GM21786 (cell line): ENCODE measurements around the gene ARL3.

ENCODE experiments used
- ATAC-seq: cut with Tn5 transposase; IDR thresholded peaks from one replicate; pipeline ENCODE4 v1.9.1; 2021; ENCODE audit not compliant: unreplicated experiment

The ARL3 gene

DNA sequence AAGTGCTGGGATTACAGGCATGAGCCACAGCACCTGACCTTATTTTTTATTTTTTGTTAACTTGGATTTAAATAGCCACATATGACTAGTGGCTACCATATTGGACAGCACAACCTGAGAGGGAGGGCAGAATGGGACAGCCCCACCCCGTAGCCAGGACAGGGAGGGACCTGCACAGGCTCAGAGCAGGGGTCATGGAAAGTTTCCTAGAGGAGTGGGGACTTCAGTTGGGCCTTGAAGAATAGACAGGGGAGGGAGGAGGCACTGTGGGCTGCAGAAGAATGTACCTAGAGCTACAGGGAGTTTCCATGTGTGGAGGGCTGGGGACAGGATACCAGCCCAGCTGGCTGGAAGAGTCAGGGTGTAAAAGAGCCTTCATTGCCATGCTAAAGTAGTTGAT is 61.1 kb downstream of the ARL3 start:
- ATAC-seq: no peak

DNA sequence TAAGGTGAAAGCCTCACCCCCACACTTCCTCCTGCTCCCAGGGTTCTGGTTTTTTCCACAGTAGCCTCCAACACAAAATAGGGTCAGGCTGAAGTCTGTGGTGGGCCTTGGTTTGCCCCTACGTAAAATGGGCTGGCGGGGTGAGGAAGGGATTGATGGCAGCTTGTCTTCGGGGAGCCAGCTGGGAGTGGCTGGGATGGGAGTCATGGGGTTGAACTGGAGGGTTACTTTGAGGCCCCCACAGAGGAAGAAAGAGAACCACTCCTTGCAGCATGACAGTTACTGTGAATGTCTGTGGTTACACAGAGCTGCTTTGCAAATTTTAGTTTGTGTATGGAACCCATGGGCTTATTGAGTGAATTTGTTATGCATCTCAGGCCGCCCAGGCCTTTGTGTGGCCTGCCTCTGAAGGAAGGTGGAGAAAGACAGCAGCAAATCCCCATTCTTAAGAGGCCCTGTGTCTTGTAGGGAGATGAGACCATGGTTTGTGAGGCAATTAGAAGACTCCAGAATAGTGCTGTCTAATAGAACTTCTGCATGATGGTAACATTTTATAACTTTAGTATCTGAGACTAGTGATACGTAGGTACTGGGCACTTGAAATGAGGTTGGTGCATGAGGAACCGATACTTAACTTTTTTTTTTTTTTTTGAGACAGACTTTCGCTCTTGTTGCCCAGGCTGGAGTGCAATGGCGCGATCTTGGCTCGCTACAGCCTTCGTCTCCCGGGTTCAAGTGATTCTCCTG is 61.9 kb downstream of the ARL3 start:
- peak; percentile 40 for ATAC-seq

- no peak for ATAC-seq
Measured at GRCh38 chr10:102651455-102652169, 62.6 kb downstream of the ARL3 start.

DNA sequence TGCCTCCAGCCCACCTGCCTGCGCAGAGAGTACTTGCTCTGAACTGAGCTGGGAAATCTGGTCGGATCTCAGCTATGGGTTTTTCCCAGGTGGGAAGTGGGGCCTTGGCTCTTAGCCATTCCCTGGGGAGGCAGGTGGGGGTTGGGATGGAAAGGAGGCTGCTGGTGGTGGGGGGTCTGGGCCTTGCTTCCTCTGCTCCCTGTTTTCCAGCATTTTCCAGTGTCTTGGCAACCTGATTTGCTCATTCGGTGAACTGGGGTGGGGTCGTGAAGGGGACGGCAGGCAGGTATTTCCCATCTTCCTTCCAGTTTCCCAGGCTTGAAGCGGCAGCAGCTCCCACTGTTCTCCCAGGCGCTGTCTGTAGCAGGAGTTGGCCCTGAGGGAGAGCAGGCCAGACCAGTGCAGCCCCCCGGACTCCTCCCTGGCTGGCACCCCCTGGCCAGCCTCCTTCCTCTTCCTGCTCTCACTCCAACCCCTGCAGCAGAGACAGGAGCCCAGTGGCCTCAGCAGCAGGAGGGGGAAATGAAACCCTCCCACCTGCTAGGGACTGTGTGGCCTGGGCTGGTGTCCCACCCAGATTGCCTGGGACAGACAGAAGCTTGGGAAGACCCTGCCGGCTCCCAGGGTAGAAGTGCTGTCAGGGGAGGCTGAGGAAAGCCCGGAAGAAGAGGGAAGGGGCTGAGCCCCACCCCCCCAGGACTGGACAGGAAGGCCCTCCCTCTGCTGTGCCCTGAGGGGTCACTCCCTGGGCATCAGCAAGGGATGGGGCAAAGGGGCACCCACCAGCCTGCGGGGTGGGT is 63.3 kb downstream of the ARL3 start:
- ATAC-seq: no peak

GRCh38 chr10:102649797-102650654 is 64.2 kb downstream of the ARL3 start:
- no peak for ATAC-seq

DNA sequence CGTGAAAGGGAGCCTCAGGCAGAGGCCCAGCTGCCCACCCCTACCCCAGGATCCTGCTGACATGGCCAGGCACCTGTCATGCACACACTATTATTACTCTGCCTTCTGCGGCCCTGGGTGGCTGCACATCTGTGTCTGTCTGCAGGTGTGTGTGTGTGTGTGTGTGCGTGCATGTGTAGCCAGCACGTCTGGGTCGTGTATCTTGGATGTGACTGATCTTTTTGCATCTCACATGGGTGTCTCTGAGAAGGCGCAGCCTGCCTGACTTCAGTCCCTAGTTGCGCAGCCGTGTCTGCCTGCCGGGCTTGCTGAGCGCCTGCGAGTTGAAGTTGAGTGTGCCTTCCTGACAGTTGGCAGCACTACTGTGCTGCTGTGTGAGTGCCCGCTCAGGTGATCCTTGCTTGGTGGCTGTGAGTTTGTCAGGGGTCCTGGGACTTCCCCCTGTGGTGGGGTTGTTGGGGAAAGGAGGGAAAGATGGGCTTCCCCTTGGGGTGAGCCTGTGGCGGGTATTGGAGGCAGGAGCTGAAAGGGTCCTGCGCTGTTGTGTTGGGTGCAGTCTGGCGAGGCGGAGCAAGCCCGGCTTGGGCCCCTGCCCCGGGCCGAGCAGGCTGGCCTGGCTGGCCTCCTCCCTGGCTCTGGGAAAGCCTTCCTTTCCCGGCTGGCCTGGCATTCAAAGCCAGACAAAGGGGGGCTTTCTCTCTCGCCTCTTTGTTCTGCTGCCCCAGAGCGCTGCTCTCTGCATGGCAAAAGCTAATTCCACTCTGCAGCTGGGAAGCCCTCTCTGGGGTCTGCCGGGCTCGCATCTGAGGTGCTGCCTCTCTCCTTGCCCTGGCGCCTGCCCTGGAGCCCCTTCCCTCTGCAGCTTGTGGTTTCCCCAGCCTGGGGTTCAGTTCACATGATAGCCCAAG is 65.1 kb downstream of the ARL3 start:
- ATAC-seq: no peak

- ATAC-seq: no peak
Measured at GRCh38 chr10:102648269-102648888, 65.8 kb downstream of the ARL3 start.

DNA sequence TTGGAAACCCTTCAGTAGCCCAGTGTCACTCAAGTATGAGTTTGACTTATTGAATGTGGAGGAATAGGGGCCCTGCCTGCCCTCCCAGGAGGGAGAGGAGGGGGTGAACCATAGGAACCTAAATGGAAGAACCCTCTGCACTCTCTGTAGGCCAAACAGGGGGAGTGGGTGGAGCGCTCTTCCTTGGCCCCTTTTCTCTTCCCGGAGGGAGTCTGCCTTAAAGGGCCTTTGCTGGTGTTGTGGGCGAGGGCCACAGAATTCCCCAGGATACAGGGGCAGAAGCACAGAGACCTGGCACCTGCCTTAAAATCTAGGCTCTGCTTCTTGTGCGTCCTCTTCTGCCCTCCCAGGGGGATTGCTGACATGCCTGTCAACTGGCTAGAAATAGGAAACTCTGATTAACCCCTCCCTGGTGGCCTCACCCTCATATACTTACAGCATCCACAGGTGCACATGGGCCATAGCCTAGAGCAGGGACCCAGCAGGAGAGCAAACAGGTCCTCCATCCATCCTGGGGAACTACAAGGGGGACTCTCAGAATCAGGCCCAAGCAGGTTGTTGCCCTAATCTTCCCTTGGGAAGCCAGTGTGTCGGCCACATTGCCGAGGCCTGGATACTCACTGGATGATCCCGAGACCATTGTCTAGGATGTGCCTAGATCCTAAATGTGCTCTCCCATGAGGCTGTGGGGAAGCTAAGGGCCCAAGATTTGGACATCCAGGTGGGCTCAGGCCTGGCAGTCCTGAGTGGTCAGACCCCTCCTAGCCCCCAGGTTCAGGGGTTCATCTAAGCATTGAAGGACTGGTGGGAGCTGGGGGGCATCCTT is 66.5 kb downstream of the ARL3 start:
- ATAC-seq: no peak

- no peak for ATAC-seq
Measured at GRCh38 chr10:102646610-102647442, 67.4 kb downstream of the ARL3 start.

- ATAC-seq: peak; percentile 37
Measured at GRCh38 chr10:102645741-102646609, 68.2 kb downstream of the ARL3 start.

- no peak for ATAC-seq
Measured at GRCh38 chr10:102645388-102645740, 68.8 kb downstream of the ARL3 start.

DNA sequence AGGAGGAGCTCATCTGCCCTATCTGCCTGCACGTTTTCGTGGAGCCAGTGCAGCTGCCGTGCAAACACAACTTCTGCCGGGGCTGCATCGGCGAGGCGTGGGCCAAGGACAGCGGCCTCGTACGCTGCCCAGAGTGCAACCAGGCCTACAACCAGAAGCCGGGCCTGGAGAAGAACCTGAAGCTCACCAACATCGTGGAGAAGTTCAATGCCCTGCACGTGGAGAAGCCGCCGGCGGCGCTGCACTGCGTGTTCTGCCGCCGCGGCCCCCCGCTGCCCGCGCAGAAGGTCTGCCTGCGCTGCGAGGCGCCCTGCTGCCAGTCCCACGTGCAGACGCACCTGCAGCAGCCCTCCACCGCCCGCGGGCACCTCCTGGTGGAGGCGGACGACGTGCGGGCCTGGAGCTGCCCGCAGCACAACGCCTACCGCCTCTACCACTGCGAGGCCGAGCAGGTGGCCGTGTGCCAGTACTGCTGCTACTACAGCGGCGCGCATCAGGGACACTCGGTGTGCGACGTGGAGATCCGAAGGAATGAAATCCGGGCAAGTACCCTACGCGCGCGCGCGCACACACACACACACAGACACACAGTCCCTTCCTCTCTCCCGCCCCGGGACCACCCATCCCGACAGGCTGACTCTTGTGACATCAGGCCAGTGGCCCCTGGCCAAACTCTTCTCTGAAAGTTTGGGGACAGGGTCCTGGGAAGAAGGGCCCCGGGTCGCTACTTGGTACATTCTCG is 69.4 kb downstream of the ARL3 start:
- ATAC-seq: no peak

DNA sequence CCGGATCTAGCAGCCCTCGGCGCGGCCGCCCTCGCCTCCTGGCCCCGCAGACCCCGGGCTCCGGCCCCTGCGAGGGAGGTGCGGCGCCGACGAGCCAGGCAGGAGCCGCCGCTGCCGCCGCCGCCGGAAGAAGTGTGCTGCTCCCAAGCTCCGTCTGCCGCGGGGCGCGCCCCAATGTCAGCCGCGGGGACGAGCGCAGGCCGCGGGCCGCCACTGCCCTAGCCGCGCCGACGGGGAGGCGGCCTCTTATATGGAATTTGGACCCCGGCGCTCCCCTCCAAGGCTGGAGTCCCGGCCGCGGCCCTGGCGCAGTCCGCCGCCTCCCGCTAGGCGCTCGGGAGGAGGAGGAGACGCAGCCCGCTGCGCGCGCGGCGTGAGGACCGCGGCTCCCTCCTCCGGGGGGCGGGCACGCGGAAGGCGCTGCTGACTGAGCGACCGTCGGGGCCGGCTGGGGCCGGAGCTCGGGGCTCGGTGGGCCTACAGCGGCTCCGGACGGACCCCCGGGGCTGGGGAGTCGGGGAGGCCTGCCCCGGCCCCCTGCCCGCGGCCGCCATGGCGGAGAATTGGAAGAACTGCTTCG is 70.0 kb downstream of the ARL3 start, which contains the start of gene TRIM8:
TSS of gene TRIM8 (plus strand) at position 414 of the 580 bp plus-strand sequence. CDS start at position 553, 139 bp downstream.
- no peak for ATAC-seq

- no peak for ATAC-seq
Measured at GRCh38 chr10:102643336-102644065, 70.7 kb downstream of the ARL3 start.
